PC-9 (cell line): Measurements from ENCODE around the gene PTPN1.

Source experiments
- CTCF ChIP-seq: fragments of 200-600 bp; sonication (generic); conservative IDR thresholded peaks from 2 replicates; pipeline ENCODE4 v1.6.1; 2017; ENCODE audit warnings: mixed run types, antibody characterized with exemption, mild to moderate bottlenecking, moderate library complexity
- EZH2 ChIP-seq: fragments of 200-600 bp; sonication (generic); IDR thresholded peaks from 2 replicates; pipeline ENCODE4 v1.8.0; 2017; ENCODE audit warnings: antibody characterized with exemption, low read depth

GRCh38 chr20:50477239-50477872 lies 32.8 kb upstream of the PTPN1 start:
- no peak for TF ChIP-seq CTCF
- TF ChIP-seq EZH2: no peak
